ENCODE measurements around the gene ADAM33. TPM values are rescaled to one million over a fixed set of nuclear protein-coding genes. Genes with fewer than 3 reads are reported as not detected.

Gene ADAM33
- polyA plus RNA-seq, 3 donors: 7.7 to 15.3 (median 9.7) TPM

GRCh38 chr20:3658019-3658715 is 23.6 kb downstream of the ADAM33 start:
- DNase-seq (ENCODE audit: extremely low read depth in 1 of 11, low read depth in 9 of 11, low spot score in 4 of 11): no peak

GRCh38 chr20:3655131-3655405 is 26.7 kb downstream of the ADAM33 start:
- DNase-seq (ENCODE audit: extremely low read depth in 1 of 11, low read depth in 9 of 11, low spot score in 4 of 11): no peak

GRCh38 chr20:3654326-3655130 is 27.3 kb downstream of the ADAM33 start:
- DNase-seq (ENCODE audit: extremely low read depth in 1 of 11, low read depth in 9 of 11, low spot score in 4 of 11): peak in 2 of 11 donors; percentile 46 to 48

- no peak for DNase-seq (ENCODE audit: extremely low read depth in 1 of 11, low read depth in 9 of 11, low spot score in 4 of 11)
Observed at GRCh38 chr20:3653921-3654320, 27.9 kb downstream of the ADAM33 start.

- DNase-seq (ENCODE audit: extremely low read depth in 1 of 11, low read depth in 9 of 11, low spot score in 4 of 11): no peak
Observed at GRCh38 chr20:3652676-3653596, 28.9 kb downstream of the ADAM33 start.

- no peak for DNase-seq (ENCODE audit: extremely low read depth in 1 of 11, low read depth in 9 of 11, low spot score in 4 of 11)
Observed at GRCh38 chr20:3652221-3652620, 29.6 kb downstream of the ADAM33 start.

GRCh38 chr20:3651204-3651962 is 30.4 kb downstream of the ADAM33 start:
- no peak for DNase-seq (ENCODE audit: extremely low read depth in 1 of 11, low read depth in 9 of 11, low spot score in 4 of 11)

GRCh38 chr20:3648951-3649350 is 32.9 kb downstream of the ADAM33 start:
- DNase-seq (ENCODE audit: extremely low read depth in 1 of 11, low read depth in 9 of 11, low spot score in 4 of 11): no peak

GRCh38 chr20:3647473-3647872 is 34.3 kb downstream of the ADAM33 start:
- no peak for DNase-seq (ENCODE audit: extremely low read depth in 1 of 11, low read depth in 9 of 11, low spot score in 4 of 11)

- DNase-seq (ENCODE audit: extremely low read depth in 1 of 11, low read depth in 9 of 11, low spot score in 4 of 11): no peak
Observed at GRCh38 chr20:3646651-3647050, 35.2 kb downstream of the ADAM33 start.

- no peak for DNase-seq (ENCODE audit: extremely low read depth in 1 of 11, low read depth in 9 of 11, low spot score in 4 of 11)
Observed at GRCh38 chr20:3646067-3646440, 35.8 kb downstream of the ADAM33 start.

GRCh38 chr20:3645309-3646066 is 36.3 kb downstream of the ADAM33 start:
- DNase-seq (ENCODE audit: extremely low read depth in 1 of 11, low read depth in 9 of 11, low spot score in 4 of 11): no peak

- no peak for DNase-seq (ENCODE audit: extremely low read depth in 1 of 11, low read depth in 9 of 11, low spot score in 4 of 11)
Observed at GRCh38 chr20:3640259-3640658, 41.6 kb downstream of the ADAM33 start.

- DNase-seq (ENCODE audit: extremely low read depth in 1 of 11, low read depth in 9 of 11, low spot score in 4 of 11): no peak
Observed at GRCh38 chr20:3635346-3635745, 46.5 kb downstream of the ADAM33 start.

GRCh38 chr20:3633913-3634478 is 47.8 kb downstream of the ADAM33 start:
- no peak for DNase-seq (ENCODE audit: extremely low read depth in 1 of 11, low read depth in 9 of 11, low spot score in 4 of 11)

- no peak for DNase-seq (ENCODE audit: extremely low read depth in 1 of 11, low read depth in 9 of 11, low spot score in 4 of 11)
Observed at GRCh38 chr20:3632311-3633004, 49.4 kb downstream of the ADAM33 start.

GRCh38 chr20:3631534-3631933 is 50.3 kb downstream of the ADAM33 start:
- no peak for DNase-seq (ENCODE audit: extremely low read depth in 1 of 11, low read depth in 9 of 11, low spot score in 4 of 11)

- no peak for DNase-seq (ENCODE audit: extremely low read depth in 1 of 11, low read depth in 9 of 11, low spot score in 4 of 11)
Observed at GRCh38 chr20:3630429-3630828, 51.4 kb downstream of the ADAM33 start.

Data from renal cortex interstitium (tissue), 11 donors.